Small intestine (tissue), 7 donors: ENCODE measurements around the gene GAB2. TPM values are rescaled to one million over a fixed set of nuclear protein-coding genes. Genes with fewer than 3 reads are reported as not detected.
"Not testable (repeated sequence)": the region's sequence is repeated elsewhere in the genome, so short reads cannot be mapped to it uniquely, and the experiment has no call there.

Experiments
- DNase-seq, 2 donors: peaks; one replicate each; pipeline versions ENCODE4 v3.0.0 to v3.0.0-alpha.2; 2013
- FAIRE-seq: peaks from 2 replicates; lab custom pipeline; 2012; peaks lifted over from hg19 to GRCh38; lab: Jason Lieb, UNC
- H3K27ac ChIP-seq, 3 donors: one replicate each; pipeline ENCODE4 v1.5.1; 2013; ENCODE audit warnings: low read length in 2 of 3, mild to moderate bottlenecking in 2 of 3, control low read depth in 1 of 3, inconsistent platforms in 1 of 3, low read depth in 1 of 3, moderate library complexity in 1 of 3
- H3K27me3 ChIP-seq, 3 donors: one replicate each; pipeline ENCODE4 v1.6.1; 2013; ENCODE audit warnings: low read length in 3 of 3, inconsistent platforms in 1 of 3; ENCODE audit not compliant: control insufficient read depth in 3 of 3, insufficient read depth in 3 of 3
- H3K36me3 ChIP-seq, 3 donors: one replicate each; pipeline ENCODE4 v1.6.1; 2013; ENCODE audit warnings: low read length in 3 of 3, inconsistent platforms in 1 of 3, low read depth in 1 of 3, mild to moderate bottlenecking in 1 of 3, moderate library complexity in 1 of 3; ENCODE audit not compliant: control insufficient read depth in 3 of 3, insufficient read depth in 2 of 3
- H3K4me1 ChIP-seq, 3 donors: one replicate each; pipeline ENCODE4 v1.6.1; 2013; ENCODE audit warnings: low read length in 2 of 3, inconsistent platforms in 1 of 3, low read depth in 1 of 3, mild to moderate bottlenecking in 1 of 3, moderate library complexity in 1 of 3; ENCODE audit not compliant: control insufficient read depth in 3 of 3, insufficient read depth in 2 of 3
- H3K4me3 ChIP-seq, 3 donors: one replicate each; pipeline ENCODE4 v1.5.1; 2013; ENCODE audit warnings: low read length in 3 of 3, control low read depth in 1 of 3, inconsistent platforms in 1 of 3, low read depth in 1 of 3, mild to moderate bottlenecking in 1 of 3, moderate library complexity in 1 of 3
- H3K9me3 ChIP-seq, 2 donors: one replicate each; pipeline ENCODE4 v1.6.1; 2013; ENCODE audit warnings: low read depth in 1 of 2, low read length in 1 of 2; ENCODE audit not compliant: control insufficient read depth in 2 of 2, insufficient read depth in 1 of 2
- WGBS, 3 donors: extraction: QIAGEN DNeasy Blood & Tissue Kit; methylation state at CpG; one replicate each; pipeline ENCODE4 v1.1.7; 2013; 5-methylcytosine and 5-hydroxymethylcytosine counted together
- polyA plus RNA-seq, 4 donors: library from polyadenylated mRNA; stranded (reverse) in 3 of 4; unstranded in 1 of 4; fragments of 200-250 nt in 3 of 4; fragments of 120-200 nt in 1 of 4; gene quantifications; one replicate each; pipeline versions ENCODE4 v1.2.1 to v1.2.3, GENCODE V29; 2013
- donor health status: healthy with polysubstance abuse.
- donor health status: control.
- donor health status: control.
- donor health status: Bipolar disorder and iron deficiency.
- donor health status: healthy.

The GAB2 gene
- polyA plus RNA-seq, 4 donors: 6.8 to 13.6 (median 8.5) TPM

GRCh38 chr11:78365381-78365792, 52.2 kb downstream of the GAB2 start:
- DNase-seq (no peak), FAIRE-seq (no peak)
- Histone ChIP-seq H3K9me3 (no peaks in the 10 kb centered on the region), H3K4me1 (peaks cover 0 to 9% (median 2%) of the 10 kb centered on the region in 3 donors), H3K27me3 (no peaks in the 10 kb centered on the region), H3K4me3 (no peak overlapping the region), H3K27ac (no peak overlapping the region), H3K36me3 (no peaks in the 10 kb centered on the region)
- WGBS, 3 donors: 49 to 67% (median 59%) methylated on average over 2 of the region's 2 CpGs

- H3K4me1 ChIP-seq: peaks cover 0 to 9% (median 2%) of the 10 kb centered on the region in 3 donors
- H3K27ac ChIP-seq: no peak overlapping the region
- DNase-seq (no peak), FAIRE-seq (no peak)
- no peaks in the 10 kb centered on the region for H3K9me3 ChIP-seq
- H3K27me3 ChIP-seq: no peaks in the 10 kb centered on the region
- H3K4me3 ChIP-seq: no peak overlapping the region
- no peaks in the 10 kb centered on the region for H3K36me3 ChIP-seq
- WGBS, 3 donors: 94 to 99% (median 95%) methylated on average over 3 of the region's 3 CpGs
Observed at GRCh38 chr11:78364128-78364751, 53.4 kb downstream of the GAB2 start.

- DNase-seq (no peak), FAIRE-seq (no peak)
- Histone ChIP-seq H3K4me3 (no peak overlapping the region), H3K4me1 (peaks cover 0 to 9% (median 2%) of the 10 kb centered on the region in 3 donors), H3K36me3 (no peaks in the 10 kb centered on the region), H3K27ac (no peak overlapping the region), H3K27me3 (no peaks in the 10 kb centered on the region), H3K9me3 (no peaks in the 10 kb centered on the region)
- WGBS, 3 donors: 75 to 86% (median 83%) methylated on average over 1 of the region's 1 CpG
Observed at GRCh38 chr11:78363024-78363619, 54.5 kb downstream of the GAB2 start.

- WGBS, 3 donors: 72 to 86% (median 82%) methylated on average over 2 of the region's 2 CpGs
Observed at GRCh38 chr11:78361228-78361627, 56.4 kb downstream of the GAB2 start.

GRCh38 chr11:78359921-78360320, 57.7 kb downstream of the GAB2 start:
- no peak for DNase-seq
- no peaks in the 10 kb centered on the region for H3K36me3 ChIP-seq
- peaks cover 0 to 2% (median 0%) of the 10 kb centered on the region in 3 donors for H3K4me1 ChIP-seq
- no peak overlapping the region for H3K4me3 ChIP-seq
- 84 to 96% (median 89%) methylated on average over 3 of the region's 3 CpGs for WGBS, 3 donors
- H3K27me3 ChIP-seq: no peaks in the 10 kb centered on the region
- no peak for FAIRE-seq
- no peak overlapping the region for H3K27ac ChIP-seq
- no peaks in the 10 kb centered on the region for H3K9me3 ChIP-seq

More at GRCh38 chr11:78361228-78361627, 56.4 kb downstream of the GAB2 start:
- H3K9me3 ChIP-seq: no peaks in the 10 kb centered on the region
- H3K4me1 ChIP-seq: peaks cover 0 to 9% (median 2%) of the 10 kb centered on the region in 3 donors
- no peak overlapping the region for H3K27ac ChIP-seq
- DNase-seq (no peak), FAIRE-seq (no peak)
- H3K36me3 ChIP-seq: no peaks in the 10 kb centered on the region
- H3K27me3 ChIP-seq: no peaks in the 10 kb centered on the region
- no peak overlapping the region for H3K4me3 ChIP-seq

- not testable (repeated sequence) for H3K27ac ChIP-seq, FAIRE-seq, H3K9me3 ChIP-seq, H3K36me3 ChIP-seq, DNase-seq, H3K4me1 ChIP-seq, H3K27me3 ChIP-seq, H3K4me3 ChIP-seq
- 94 to 100% (median 97%) methylated on average over 2 of the region's 3 CpGs for WGBS, 3 donors
Observed at GRCh38 chr11:78357924-78358323, 59.7 kb downstream of the GAB2 start.

- H3K9me3 ChIP-seq, H3K27me3 ChIP-seq, H3K36me3 ChIP-seq, DNase-seq, H3K4me3 ChIP-seq, H3K4me1 ChIP-seq, H3K27ac ChIP-seq, FAIRE-seq: not testable (repeated sequence)
- WGBS, 3 donors: 100% methylated on average over 1 of the region's 1 CpG
Observed at GRCh38 chr11:78357425-78357824, 60.2 kb downstream of the GAB2 start.

- FAIRE-seq, H3K27ac ChIP-seq, DNase-seq, H3K27me3 ChIP-seq, H3K4me1 ChIP-seq, H3K4me3 ChIP-seq, H3K9me3 ChIP-seq, H3K36me3 ChIP-seq: not testable (repeated sequence)
- 74 to 84% (median 83%) methylated on average over 3 of the region's 3 CpGs for WGBS, 3 donors
Observed at GRCh38 chr11:78355742-78356141, 61.9 kb downstream of the GAB2 start.
